ENCODE measurements around the gene RAB14. TPM values are rescaled to one million over a fixed set of nuclear protein-coding genes. Genes with fewer than 3 reads are reported as not detected.
A peak's percentile ranks its signal among the peaks of the same experiment; 100 is the strongest.

RAB14 gene
- total and polyA plus RNA-seq, 2 donors (not counting 1 experiment from before 2014, with no cell fraction given) = 29.1 to 46.6 TPM

GRCh38 chr9:121233906-121234831 is 32.5 kb upstream of the RAB14 start:
- Histone ChIP-seq H3K4me2 (ENCODE audit: extremely low read depth, insufficient read depth, low read length) (no peak overlapping the region), H3K9me3 (ENCODE audit: control insufficient read depth, insufficient read depth, low read depth, low read length) (no peaks in the 10 kb centered on the region), H4K20me1 (ENCODE audit: control insufficient read depth, extremely low read depth, insufficient read depth, low read length) (no peaks in the 10 kb centered on the region), H2AFZ (ENCODE audit: low read length) (no peak overlapping the region), H3K27ac (ENCODE audit: insufficient read depth, low read length) (no peak overlapping the region), H3K79me2 (ENCODE audit: control insufficient read depth, insufficient read depth, low read length) (no peaks in the 10 kb centered on the region), H3K4me3 (replicated peaks in 1 of 4; ENCODE audit: control extremely low read depth in 1 of 4, insufficient read depth in 1 of 4, low read depth in 3 of 4, low read length in 4 of 4) (no peak overlapping the region), H3K9ac (ENCODE audit: insufficient read depth, low read length) (no peak overlapping the region), H3K4me1 (ENCODE audit: control insufficient read depth, extremely low read depth, insufficient read depth, low read length) (peaks cover 3% of the 10 kb centered on the region), H3K27me3 (ENCODE audit: control insufficient read depth, insufficient read depth, low read length) (no peaks in the 10 kb centered on the region), H3K36me3 (ENCODE audit: control insufficient read depth, insufficient read depth, low read length) (no peaks in the 10 kb centered on the region)
- no peak for TF ChIP-seq CTCF (conservative IDR thresholded peaks at IDR 0.05 in 1 of 2, IDR thresholded peaks at IDR 0.05 in 1 of 2; ENCODE audit: low read depth in 1 of 2, low read length in 2 of 2)
- TF ChIP-seq EZH2 (IDR thresholded peaks at IDR 0.05; ENCODE audit: low read length, missing control alignments) = no peak
- DNase-seq (ENCODE audit: low read depth in 2 of 2) = peak; percentile 47 to 49

- Histone ChIP-seq H3K27ac (ENCODE audit: insufficient read depth, low read length) (no peak overlapping the region), H3K9me3 (ENCODE audit: control insufficient read depth, insufficient read depth, low read depth, low read length) (no peaks in the 10 kb centered on the region), H4K20me1 (ENCODE audit: control insufficient read depth, extremely low read depth, insufficient read depth, low read length) (no peaks in the 10 kb centered on the region), H3K4me1 (ENCODE audit: control insufficient read depth, extremely low read depth, insufficient read depth, low read length) (peaks cover 3% of the 10 kb centered on the region), H3K27me3 (ENCODE audit: control insufficient read depth, insufficient read depth, low read length) (no peaks in the 10 kb centered on the region), H2AFZ (ENCODE audit: low read length) (no peak overlapping the region), H3K4me3 (replicated peaks in 1 of 4; ENCODE audit: control extremely low read depth in 1 of 4, insufficient read depth in 1 of 4, low read depth in 3 of 4, low read length in 4 of 4) (no peak overlapping the region), H3K9ac (ENCODE audit: insufficient read depth, low read length) (no peak overlapping the region), H3K4me2 (ENCODE audit: extremely low read depth, insufficient read depth, low read length) (no peak overlapping the region), H3K36me3 (ENCODE audit: control insufficient read depth, insufficient read depth, low read length) (no peaks in the 10 kb centered on the region), H3K79me2 (ENCODE audit: control insufficient read depth, insufficient read depth, low read length) (no peaks in the 10 kb centered on the region)
- no peak for DNase-seq (ENCODE audit: low read depth in 2 of 2)
- TF ChIP-seq EZH2 (IDR thresholded peaks at IDR 0.05; ENCODE audit: low read length, missing control alignments) (no peak), CTCF (conservative IDR thresholded peaks at IDR 0.05 in 1 of 2, IDR thresholded peaks at IDR 0.05 in 1 of 2; ENCODE audit: low read depth in 1 of 2, low read length in 2 of 2) (no peak)
Measured at GRCh38 chr9:121232251-121232650, 30.6 kb upstream of the RAB14 start.

GRCh38 chr9:121230256-121230655 is 28.6 kb upstream of the RAB14 start:
- Histone ChIP-seq H3K27me3 (ENCODE audit: control insufficient read depth, insufficient read depth, low read length) (no peaks in the 10 kb centered on the region), H4K20me1 (ENCODE audit: control insufficient read depth, extremely low read depth, insufficient read depth, low read length) (no peaks in the 10 kb centered on the region), H3K9ac (ENCODE audit: insufficient read depth, low read length) (no peak overlapping the region), H3K79me2 (ENCODE audit: control insufficient read depth, insufficient read depth, low read length) (no peaks in the 10 kb centered on the region), H3K4me2 (ENCODE audit: extremely low read depth, insufficient read depth, low read length) (no peak overlapping the region), H3K27ac (ENCODE audit: insufficient read depth, low read length) (no peak overlapping the region), H3K4me1 (ENCODE audit: control insufficient read depth, extremely low read depth, insufficient read depth, low read length) (peaks cover 5% of the 10 kb centered on the region), H3K36me3 (ENCODE audit: control insufficient read depth, insufficient read depth, low read length) (no peaks in the 10 kb centered on the region), H3K9me3 (ENCODE audit: control insufficient read depth, insufficient read depth, low read depth, low read length) (no peaks in the 10 kb centered on the region), H2AFZ (ENCODE audit: low read length) (no peak overlapping the region), H3K4me3 (replicated peaks in 1 of 4; ENCODE audit: control extremely low read depth in 1 of 4, insufficient read depth in 1 of 4, low read depth in 3 of 4, low read length in 4 of 4) (no peak overlapping the region)
- no peak for TF ChIP-seq CTCF (conservative IDR thresholded peaks at IDR 0.05 in 1 of 2, IDR thresholded peaks at IDR 0.05 in 1 of 2; ENCODE audit: low read depth in 1 of 2, low read length in 2 of 2)
- TF ChIP-seq EZH2 (IDR thresholded peaks at IDR 0.05; ENCODE audit: low read length, missing control alignments) = no peak
- DNase-seq (ENCODE audit: low read depth in 2 of 2) = no peak
